CD4-positive, alpha-beta T cell treated with Interleukin-1 beta for 1 hour (primary cell): ENCODE results near the gene PKDCC.

Source experiments
- DNase-seq, 2 donors: peaks; one replicate each; pipeline ENCODE4 v3.0.0-alpha.2; 2020 to 2022

PKDCC gene

DNA sequence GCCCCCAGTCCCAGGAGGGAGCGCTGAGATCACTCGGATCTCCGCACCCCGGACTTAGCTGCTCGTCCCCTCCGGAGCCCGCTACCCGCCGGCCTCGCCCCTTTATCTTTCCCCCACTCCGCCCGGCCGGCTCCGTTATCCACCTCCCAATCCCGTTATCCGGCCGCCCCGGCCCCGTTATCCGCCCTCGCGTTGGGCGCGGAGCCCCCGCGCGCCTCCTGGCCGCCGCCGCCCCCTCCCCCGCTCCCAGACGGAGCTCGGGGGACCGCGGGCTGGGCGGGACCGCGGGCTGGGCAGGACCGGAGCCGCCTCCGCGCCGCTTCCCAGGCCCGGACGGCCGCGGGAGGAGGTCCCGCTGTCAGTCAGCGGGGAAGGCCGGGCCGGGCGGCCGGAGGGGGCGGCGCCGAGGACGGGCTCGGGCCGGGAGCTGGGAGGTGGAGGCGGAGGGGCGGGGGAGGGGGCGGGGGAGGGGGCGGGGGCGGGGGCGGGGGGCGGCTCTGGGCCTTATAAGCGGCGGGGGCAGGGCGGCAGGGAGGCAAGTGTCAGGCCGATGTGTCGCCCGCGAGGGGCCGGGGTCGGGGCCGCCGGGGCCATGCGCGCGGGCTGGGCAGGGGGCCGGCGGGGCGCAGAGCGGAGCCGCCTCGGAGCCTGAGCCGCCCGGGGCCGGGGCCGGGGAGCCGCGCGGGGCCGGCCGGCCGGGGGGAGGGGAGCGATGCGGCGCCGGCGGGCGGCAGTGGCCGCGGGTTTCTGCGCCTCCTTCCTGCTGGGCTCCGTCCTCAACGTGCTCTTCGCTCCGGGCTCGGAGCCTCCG lies at the start of gene PKDCC:
Gene PKDCC, plus strand, starts transcription at position 534 of the 811 bp plus-strand sequence. Its CDS starts 179 bp downstream, at position 713.
- DNase-seq = peak; percentile 32 to 36

GRCh38 chr2:41998186-41999127 lies 49.4 kb upstream of the PKDCC start:
- DNase-seq = no peak

GRCh38 chr2:41999128-41999480 lies 48.7 kb upstream of the PKDCC start:
- DNase-seq = no peak

- no peak for DNase-seq
These were observed 48.1 kb upstream of the PKDCC start for GRCh38 chr2:41999592-42000281.

- no peak for DNase-seq
These were observed 46.1 kb upstream of the PKDCC start for GRCh38 chr2:42001711-42002201.

DNA sequence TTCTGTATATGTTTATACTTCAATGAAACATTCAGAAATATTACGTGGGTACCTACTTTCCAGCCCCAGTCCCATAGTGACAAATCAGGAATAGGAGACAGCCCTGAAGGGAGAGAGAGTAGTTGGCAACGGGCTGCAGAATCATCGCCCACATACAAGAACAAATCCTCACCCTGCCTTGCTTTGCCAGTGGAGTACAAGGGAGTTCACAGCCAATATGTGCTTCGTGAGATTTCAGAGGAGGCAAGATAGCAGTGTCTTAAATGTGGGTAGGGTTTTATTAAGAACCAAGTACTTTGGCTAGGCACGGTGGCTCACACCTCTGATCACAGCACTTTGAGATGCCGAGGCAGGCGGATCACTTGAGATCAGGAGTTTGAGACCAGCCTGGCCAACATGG lies 40.3 kb upstream of the PKDCC start:
- no peak for DNase-seq

GRCh38 chr2:42008241-42008921 lies 39.4 kb upstream of the PKDCC start:
- no peak for DNase-seq

- DNase-seq = no peak
These were observed 37.9 kb upstream of the PKDCC start for GRCh38 chr2:42009657-42010580.

- DNase-seq = no peak
These were observed 37.0 kb upstream of the PKDCC start for GRCh38 chr2:42010743-42011298.

DNA sequence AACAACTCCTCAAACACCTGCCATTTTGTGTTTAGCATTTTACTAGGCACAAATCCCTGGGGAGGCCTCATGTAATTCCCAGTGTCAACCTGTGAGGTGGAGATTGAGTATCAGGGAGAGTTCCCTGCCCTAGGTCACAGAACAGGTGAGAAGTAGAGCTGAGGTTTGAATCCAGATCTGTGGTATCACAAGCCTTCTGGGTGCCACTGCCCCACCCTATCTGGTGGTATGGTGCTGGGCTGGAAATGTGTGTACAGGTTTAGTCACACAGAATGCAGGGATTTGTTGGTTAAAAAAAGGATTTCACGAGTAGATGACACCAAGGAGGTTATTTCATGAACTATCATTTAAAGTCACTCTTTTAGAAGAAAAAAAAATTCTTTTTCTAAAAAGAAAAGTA lies 35.7 kb upstream of the PKDCC start:
- DNase-seq = no peak

DNA sequence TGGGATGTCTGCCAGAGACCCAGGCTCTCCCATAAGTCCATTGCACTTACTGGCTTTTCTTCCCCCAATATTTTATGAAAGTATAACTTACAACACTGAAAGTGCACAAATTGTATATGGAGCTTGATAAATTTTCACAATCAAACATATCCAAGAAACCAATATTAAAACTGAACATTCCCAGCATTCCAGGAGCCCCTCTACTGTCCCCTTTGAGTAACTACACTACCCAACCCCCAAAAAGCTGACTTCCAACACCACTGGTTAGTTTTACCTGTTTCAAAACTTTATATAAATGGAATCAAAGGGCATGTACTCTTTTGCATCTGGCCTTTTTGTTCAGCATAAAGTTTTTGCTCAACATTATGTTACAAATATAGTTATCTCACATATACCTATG lies 35.2 kb upstream of the PKDCC start:
- DNase-seq = no peak

DNA sequence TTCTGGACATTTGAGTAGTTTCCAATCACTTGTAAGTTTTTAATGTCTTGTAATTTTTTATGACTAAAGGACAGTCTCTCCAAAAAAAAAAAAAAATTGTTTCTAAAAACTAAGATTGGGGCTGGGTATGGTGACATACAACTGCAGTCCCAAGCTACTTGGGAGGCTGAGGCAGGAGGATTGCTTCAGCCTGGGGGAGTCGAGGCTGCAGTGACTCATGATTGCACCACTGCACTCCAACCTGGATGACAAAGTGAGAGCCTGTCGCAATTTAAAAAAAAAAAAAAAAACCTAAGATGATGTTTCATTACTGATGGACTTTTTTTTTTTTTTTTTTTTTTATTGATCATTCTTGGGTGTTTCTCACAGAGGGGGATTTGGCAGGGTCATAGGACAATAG lies 34.4 kb upstream of the PKDCC start:
- DNase-seq = no peak

DNA sequence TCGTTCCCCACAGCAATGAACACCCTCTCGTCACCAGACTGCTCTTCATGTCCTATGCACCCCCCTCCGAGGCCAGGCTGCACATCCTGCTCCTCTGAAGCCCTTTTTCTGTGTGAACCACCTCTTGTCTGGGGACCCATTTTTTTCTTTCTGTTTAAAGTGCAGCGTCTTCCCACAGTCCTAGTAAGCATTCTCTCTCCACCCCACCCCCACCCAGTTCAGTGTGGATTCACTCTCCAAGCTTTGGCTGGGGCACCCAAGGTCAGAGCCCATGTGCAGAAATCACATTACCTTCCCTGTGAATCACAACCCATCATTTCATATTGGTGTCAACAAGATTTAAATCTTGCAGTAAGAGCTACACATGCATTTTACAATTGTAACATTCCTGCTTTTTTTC lies 26.4 kb upstream of the PKDCC start:
- DNase-seq = no peak

- DNase-seq = no peak
These were observed 22.7 kb upstream of the PKDCC start for GRCh38 chr2:42025151-42025582.

DNA sequence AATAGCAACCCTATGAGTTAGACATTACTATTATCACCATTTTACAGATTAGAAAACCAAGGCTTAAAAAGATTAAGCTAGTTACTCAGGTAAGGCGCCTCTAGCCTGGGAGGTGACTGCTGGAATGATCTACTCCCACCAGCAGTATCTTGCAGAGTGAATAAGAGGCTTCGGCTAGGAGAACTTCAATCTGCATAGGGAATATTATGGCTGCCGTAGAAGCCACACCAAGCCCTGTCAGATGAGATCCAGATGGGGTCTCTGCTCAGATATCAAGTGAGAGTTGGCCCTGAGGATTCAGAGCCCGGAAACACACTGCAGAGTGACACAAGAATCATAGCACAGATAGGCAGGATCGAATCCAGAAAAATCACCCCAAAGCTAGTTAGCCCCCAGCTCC lies 21.5 kb upstream of the PKDCC start:
- no peak for DNase-seq

GRCh38 chr2:42028571-42029148 lies 19.2 kb upstream of the PKDCC start:
- DNase-seq = no peak

DNA sequence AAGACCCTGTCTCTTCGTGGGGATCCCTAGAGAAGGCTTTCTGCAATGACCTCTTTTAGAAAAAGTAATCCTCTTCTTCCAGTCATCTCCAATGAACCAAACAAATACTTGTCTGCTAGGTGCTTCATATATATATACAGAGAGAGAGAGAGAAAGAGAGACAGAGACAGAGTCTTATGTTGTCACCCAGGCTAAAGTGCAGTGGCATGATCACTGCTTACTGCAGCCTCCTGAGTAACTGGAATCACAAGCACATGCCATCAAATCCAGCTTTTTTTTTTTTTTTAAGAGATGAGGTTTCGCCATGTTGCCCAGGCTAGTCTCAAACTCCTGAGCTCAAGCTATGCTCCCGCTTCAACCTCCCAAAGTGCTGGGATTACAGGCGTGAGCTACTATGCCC lies 18.6 kb upstream of the PKDCC start:
- DNase-seq = no peak

DNA sequence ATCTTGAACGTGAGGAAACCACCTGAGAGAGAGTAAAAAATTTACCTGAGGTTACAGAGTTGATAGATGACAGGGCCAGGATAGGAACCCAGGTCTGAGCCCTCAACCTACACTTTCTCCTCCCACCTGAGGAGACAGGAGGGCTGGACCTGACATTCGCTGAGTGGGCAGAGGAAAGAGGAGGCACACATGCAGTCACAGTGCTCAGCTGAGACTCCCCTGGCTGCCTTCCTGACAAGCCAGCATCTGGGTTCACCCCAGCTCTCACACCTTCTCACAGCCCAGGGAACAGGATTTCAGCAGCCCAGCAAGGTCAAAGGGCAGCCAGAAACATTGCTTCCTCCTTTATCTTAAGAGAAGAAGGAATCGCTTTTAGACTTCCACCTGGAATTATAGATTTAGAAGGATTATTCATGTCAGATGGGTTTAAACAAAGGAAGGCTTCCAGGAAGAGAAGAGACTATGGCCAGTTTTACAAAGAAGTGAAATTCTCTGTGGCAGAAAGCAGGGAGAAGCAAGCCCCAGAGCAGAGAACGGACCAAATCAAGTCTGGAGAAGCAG lies 18.1 kb upstream of the PKDCC start:
- DNase-seq = no peak

DNA sequence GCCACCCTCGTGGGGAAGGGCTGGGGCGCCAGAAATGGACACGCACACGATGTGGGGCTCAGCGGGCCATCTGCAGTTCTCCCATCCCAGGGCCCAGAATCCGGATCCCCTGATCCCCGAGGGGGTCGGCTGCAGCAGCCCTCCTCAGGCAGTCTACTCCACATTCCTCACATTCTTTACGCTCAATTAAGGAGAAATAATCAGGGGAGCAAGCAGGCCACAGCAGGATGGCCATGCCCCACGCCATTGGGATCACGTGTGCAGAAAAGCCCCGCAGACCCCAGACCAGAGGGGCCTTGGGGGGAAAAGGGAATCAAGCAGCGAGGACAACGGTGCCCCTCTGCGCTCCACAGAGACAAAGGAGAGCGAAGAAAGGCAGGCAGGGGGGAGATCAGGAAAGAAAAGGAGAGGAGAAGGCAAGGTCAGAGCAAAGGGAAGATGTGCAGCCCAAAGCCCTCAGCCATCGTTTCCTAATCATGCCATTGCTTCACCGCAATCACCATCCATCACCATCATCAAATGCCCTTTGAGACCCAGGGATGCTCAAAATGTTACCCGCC lies 17.5 kb upstream of the PKDCC start:
- DNase-seq = no peak

- no peak for DNase-seq
These were observed 17.0 kb upstream of the PKDCC start for GRCh38 chr2:42030829-42031228.
